Hippocampal formation (tissue), 2 donors: ENCODE results near the gene FOXO3.
A peak's percentile ranks its signal among the peaks of the same experiment; 100 is the strongest.

Source experiments
- DNase-seq, 2 donors: peaks; one replicate each; lab custom pipeline; 2025; lab: John Stamatoyannopoulos, UW

Gene FOXO3

GRCh38 chr6:108574457-108575141, 13.9 kb downstream of the FOXO3 start:
- no peak for DNase-seq

- no peak for DNase-seq
Measured at GRCh38 chr6:108575905-108576494, 15.3 kb downstream of the FOXO3 start.

- DNase-seq = no peak
Measured at GRCh38 chr6:108576709-108577108, 16.0 kb downstream of the FOXO3 start.

GRCh38 chr6:108578166-108578565, 17.4 kb downstream of the FOXO3 start:
- no peak for DNase-seq

- no peak for DNase-seq
Measured at GRCh38 chr6:108578595-108579327, 18.0 kb downstream of the FOXO3 start.

DNA sequence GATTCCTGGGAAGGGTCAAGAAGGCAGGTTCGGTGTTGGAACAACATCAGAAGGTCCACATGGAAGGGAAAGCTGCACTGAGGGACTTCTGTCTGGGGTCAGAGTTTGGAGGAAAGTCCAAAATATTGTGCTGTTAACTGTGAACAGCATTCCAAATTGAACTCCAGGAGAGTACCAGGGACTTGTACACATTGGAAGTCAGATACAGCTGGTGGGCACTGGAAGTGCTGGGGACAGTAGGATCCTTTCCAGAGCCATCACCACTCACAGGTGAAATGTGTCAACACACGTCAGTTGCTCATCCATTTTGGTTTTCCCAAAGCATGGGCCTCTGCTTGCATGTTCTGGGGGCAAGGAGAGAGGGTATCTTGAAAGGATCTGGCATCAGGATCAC, 18.6 kb downstream of the FOXO3 start:
- DNase-seq = no peak

GRCh38 chr6:108580646-108581045, 19.9 kb downstream of the FOXO3 start:
- peak in 1 of 2 donors; percentile 30 for DNase-seq

DNA sequence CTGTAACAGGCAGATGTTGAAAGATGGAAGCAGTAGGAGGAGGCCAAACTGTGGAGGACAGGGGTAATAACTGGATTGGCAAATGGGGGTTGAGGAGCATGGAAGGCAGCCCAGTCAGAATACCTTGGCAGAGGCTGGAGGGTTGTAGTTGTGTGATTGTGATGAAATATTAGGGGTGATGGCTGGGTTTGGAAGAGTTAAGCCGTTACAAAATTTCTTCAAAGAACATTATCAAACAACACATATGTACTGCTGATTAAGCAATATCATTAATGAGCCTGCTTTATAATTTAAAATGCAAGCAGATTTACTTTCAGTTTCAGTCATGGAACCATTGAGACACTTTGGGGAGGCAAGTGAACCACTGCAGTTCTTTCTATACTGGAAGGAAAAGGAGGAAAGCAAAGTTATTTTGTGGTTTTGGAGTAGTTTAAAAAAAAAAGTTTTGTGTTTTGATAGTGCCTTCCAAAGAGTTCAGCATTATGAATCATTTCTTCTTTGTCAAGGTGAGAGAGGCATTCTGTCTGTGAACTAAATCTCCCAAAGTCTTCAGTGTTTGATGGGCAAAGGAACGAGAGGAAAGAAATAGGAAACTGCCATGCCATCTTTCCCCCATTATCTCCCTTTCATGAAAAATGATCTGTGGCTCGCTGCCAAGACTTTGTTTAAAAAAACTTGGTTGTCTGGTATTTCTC, 20.7 kb downstream of the FOXO3 start:
- DNase-seq = no peak

GRCh38 chr6:108581932-108582475, 21.3 kb downstream of the FOXO3 start:
- no peak for DNase-seq

DNA sequence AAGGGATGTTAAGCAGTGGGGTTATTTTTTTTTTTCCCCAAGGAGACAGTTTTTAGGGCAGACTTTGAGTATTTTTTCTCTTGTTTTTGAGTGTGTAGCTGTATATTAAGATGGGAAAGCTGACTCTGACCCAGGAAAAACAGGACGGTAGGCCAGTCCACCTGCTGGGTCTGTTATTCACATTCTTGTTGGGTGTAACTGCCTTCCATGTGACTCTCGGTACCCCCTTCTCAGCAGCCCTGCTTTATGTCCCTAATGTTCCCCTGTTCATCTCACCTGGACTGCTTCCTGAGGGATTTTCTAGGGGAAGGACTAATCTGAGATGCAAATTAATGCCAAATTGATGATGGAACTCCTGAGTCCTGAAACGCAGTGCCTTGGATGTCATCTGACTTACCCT, 21.9 kb downstream of the FOXO3 start:
- no peak for DNase-seq

- DNase-seq = no peak
Measured at GRCh38 chr6:108584323-108584722, 23.6 kb downstream of the FOXO3 start.

- DNase-seq = no peak
Measured at GRCh38 chr6:108585359-108585758, 24.6 kb downstream of the FOXO3 start.

DNA sequence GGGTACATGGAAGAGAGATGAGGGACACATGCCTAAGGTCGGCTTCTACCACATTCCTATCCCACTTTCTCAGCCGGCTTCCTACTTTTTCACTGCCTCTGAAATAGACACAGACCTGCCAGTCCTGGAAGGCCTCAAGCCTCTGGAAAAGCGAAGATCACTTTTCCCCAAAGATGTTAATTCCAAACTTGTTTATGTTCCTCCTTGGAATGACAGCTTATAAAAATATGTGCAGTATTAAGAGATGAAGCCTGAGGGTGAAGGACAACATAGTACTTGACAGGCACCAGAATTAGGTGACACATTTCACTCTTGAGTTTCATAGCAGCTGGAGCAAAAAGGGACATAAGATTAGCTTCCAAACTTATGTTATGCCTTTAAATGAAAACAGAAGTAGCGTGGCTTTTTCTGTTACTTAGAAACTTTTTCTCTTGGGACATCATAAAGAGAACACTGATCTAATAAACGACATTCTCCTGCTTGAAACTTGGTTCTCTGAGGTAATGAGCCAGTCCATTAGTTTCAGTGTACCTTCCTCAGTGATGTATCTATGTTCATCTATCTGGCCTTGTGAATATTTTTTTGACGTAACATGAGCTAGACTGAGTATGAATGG, 25.3 kb downstream of the FOXO3 start:
- no peak for DNase-seq

- DNase-seq = peak; percentile 32 to 83
Measured at GRCh38 chr6:108587258-108588059, 26.7 kb downstream of the FOXO3 start.

DNA sequence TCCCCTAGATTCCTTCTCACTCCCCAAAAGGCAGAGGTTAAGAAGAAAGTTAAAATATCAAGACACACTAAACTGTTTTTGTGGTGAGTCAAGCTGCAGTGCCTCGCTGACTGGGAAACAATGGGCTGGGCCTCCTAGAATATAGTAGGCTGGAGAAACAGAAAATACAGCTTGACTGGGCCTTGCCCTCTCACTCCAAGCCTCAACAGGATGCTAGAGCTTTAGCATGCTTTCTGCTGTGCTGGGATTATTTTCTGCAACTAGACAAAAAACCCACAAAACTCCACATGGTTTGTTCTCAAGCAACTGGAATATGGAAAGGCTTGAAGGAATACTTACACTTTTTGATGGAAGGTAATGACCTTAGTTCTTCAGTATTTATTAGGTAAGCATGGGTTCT, 27.9 kb downstream of the FOXO3 start:
- DNase-seq = peak in 1 of 2 donors; percentile 27

GRCh38 chr6:108589244-108589791, 28.6 kb downstream of the FOXO3 start:
- DNase-seq = peak; percentile 59 to 79

DNA sequence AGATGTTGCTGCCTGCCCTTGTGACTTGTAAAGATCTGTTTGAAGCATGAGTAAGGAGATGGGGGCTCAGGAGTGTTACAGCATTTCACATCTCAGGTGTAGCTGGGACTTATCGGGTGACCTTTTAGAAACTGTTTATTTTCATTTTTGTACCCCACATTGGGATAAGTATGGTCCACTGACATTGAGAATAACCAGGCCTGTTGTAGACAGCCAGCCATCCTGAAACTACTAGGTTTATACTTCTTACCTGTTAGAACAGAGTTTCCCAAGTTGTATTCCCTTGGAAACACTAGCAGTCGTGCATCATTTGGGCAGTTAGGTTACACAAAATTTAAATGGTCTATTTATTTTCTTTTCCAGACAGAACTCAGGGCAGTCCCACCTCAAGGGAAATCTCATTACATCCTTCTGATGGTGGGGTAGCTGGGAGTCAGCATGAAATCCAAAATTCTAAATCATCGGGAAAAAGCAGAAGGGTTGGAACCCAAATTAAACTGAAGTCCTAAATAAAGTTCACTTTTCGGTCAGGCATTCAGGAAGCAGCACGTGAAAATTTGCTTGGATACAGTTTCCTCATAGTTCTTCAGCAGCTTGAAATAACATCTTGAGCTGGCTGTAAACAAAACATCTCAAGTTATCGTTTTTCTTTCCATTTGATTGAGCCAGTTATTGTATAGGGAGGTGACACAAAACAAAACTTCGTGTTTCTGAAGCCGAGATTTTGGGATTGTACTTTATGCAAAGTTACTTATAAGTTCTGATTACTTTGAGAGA, 30.5 kb downstream of the FOXO3 start:
- no peak for DNase-seq

- DNase-seq = no peak
Measured at GRCh38 chr6:108592371-108593337, 31.9 kb downstream of the FOXO3 start.

GRCh38 chr6:108594151-108594550, 33.4 kb downstream of the FOXO3 start:
- DNase-seq = no peak
